Type B pancreatic cell (in vitro differentiated cells): Measurements from ENCODE around the gene ZNF487. TPM values are rescaled to one million over a fixed set of nuclear protein-coding genes. Genes with fewer than 3 reads are reported as not detected.
A peak's percentile ranks its signal among the peaks of the same experiment; 100 is the strongest.
"Not testable (repeated sequence)": the region's sequence is repeated elsewhere in the genome, so short reads cannot be mapped to it uniquely, and the experiment has no call there.

Source experiments
- DNase-seq: peaks from one replicate; pipeline ENCODE4 v3.0.0; 2021; ENCODE audit warnings: mixed read lengths; ENCODE audit not compliant: unreplicated experiment; ENCODE audit errors: extremely low spot score
- H3K27ac Mint-ChIP-seq: 2 replicates; pipeline ENCODE4 v1.8.0; 2021; ENCODE audit warnings: mild to moderate bottlenecking, mixed read lengths
- H3K27me3 Mint-ChIP-seq: 2 replicates; pipeline ENCODE4 v1.8.0; 2021; ENCODE audit warnings: mixed read lengths
- H3K36me3 Mint-ChIP-seq: 2 replicates; pipeline ENCODE4 v1.8.0; 2021; ENCODE audit warnings: mixed read lengths
- H3K4me1 Mint-ChIP-seq: one replicate; pipeline ENCODE4 v1.8.0; 2021; ENCODE audit warnings: mixed read lengths; ENCODE audit not compliant: unreplicated experiment
- H3K4me3 Mint-ChIP-seq: 2 replicates; pipeline ENCODE4 v1.8.0; 2021; ENCODE audit warnings: mild to moderate bottlenecking, mixed read lengths
- H3K9me3 Mint-ChIP-seq: 2 replicates; pipeline ENCODE4 v1.8.0; 2021; ENCODE audit warnings: mixed read lengths
- CTCF ChIP-seq: fragments of 200-600 bp; sonication (generic); conservative IDR thresholded peaks from 2 replicates; pipeline ENCODE4 v1.5.0; 2021; ENCODE audit warnings: antibody characterized with exemption, mild to moderate bottlenecking
- total RNA-seq: library from RNA; stranded (reverse); gene quantifications from 2 replicates; pipeline ENCODE4 v1.2.1, GENCODE V29; 2021; ENCODE audit warnings: low replicate concordance

ZNF487 gene
- total RNA-seq, 1 donor from 2014 or later: 6.4 TPM

- TF ChIP-seq CTCF: no peak
- peak overlapping the region; percentile 94 for H3K27ac Mint-ChIP-seq
- H3K4me1 Mint-ChIP-seq: peaks cover 6% of the 10 kb centered on the region
- peak overlapping the region; percentile 88 for H3K4me3 Mint-ChIP-seq
- no peaks in the 10 kb centered on the region for H3K27me3 Mint-ChIP-seq
- peaks cover 4% of the 10 kb centered on the region for H3K9me3 Mint-ChIP-seq
- DNase-seq: no peak
- H3K36me3 Mint-ChIP-seq: no peaks in the 10 kb centered on the region
These were observed 15.8 kb upstream of the ZNF487 start for GRCh38 chr10:43421201-43421507.

DNA sequence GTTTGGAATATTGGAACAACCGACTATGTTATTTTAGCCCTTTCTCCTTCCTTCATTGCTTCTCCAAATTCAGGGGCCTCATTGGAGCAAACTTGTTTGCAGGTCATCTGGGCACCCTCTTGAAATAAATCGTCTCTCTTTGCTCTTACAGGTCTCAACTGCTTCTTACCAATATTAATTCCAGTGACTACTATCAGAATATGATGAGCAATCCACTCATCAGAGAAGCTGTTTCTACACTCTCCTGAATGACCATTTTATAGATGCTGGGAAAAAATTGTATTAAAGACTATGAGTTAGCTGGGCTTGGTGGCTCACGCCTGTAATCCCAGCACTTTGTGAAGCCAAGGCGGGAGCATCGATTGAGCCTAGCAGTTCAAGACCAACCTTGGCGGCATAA lies 15.4 kb upstream of the ZNF487 start:
- no peaks in the 10 kb centered on the region for H3K36me3 Mint-ChIP-seq
- peaks cover 4% of the 10 kb centered on the region for H3K9me3 Mint-ChIP-seq
- DNase-seq: no peak
- peaks cover 6% of the 10 kb centered on the region for H3K4me1 Mint-ChIP-seq
- no peaks in the 10 kb centered on the region for H3K27me3 Mint-ChIP-seq
- H3K4me3 Mint-ChIP-seq: peak overlapping the region; percentile 59
- peak overlapping the region; percentile 40 for H3K27ac Mint-ChIP-seq
- TF ChIP-seq CTCF: no peak

DNA sequence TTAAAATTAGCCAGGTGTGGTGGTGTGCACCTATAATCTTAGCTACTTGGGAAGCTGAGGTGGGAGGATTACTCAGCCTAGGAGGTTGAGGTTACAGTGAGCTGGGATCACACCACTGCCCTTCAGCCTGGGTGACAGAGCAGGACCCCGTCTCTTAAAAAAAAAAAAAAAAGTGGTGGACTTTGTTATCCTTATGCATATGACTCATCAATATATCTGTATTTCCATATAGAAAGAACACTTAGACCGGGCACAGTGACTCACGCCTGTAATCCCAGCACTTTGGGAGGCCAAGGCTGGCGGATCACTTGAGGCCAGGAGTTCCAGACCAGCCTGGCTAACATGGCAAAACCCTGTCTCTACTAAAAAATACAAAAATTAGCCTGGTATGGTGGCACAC lies 15.0 kb upstream of the ZNF487 start:
- not testable (repeated sequence) for H3K9me3 Mint-ChIP-seq, DNase-seq, H3K36me3 Mint-ChIP-seq, H3K4me1 Mint-ChIP-seq, H3K4me3 Mint-ChIP-seq, H3K27me3 Mint-ChIP-seq
- peak overlapping the region; percentile 40 for H3K27ac Mint-ChIP-seq

GRCh38 chr10:43424416-43424815 lies 12.5 kb upstream of the ZNF487 start:
- TF ChIP-seq CTCF: no peak

DNA sequence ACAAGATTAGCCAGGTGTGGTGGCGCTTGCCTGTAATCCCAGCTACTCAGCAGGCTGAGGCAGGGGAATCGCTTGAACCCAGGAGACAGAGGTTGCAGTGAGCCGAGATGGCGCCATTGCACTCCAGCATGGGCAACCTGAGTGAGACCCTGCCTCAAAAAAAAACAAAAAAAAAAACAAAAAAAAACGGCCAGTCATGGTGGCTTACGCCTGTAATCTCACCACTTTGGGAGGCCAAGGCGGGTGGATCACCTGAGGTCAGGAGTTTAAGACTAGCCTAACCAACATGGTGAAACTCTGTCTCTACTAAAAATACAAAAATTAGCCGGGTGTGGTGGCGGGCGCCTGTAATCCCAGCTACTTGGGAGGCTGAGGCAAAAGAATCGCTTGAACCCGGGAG lies 10.4 kb upstream of the ZNF487 start:
- not testable (repeated sequence) for H3K27ac Mint-ChIP-seq, H3K36me3 Mint-ChIP-seq, H3K27me3 Mint-ChIP-seq, H3K9me3 Mint-ChIP-seq, H3K4me3 Mint-ChIP-seq, H3K4me1 Mint-ChIP-seq, DNase-seq

More at GRCh38 chr10:43424416-43424815, 12.5 kb upstream of the ZNF487 start:
- H3K27ac Mint-ChIP-seq: no peak overlapping the region
- DNase-seq: no peak
- peaks cover 4% of the 10 kb centered on the region for H3K9me3 Mint-ChIP-seq
- H3K4me1 Mint-ChIP-seq: peaks cover 6% of the 10 kb centered on the region
- no peak overlapping the region for H3K4me3 Mint-ChIP-seq
- no peaks in the 10 kb centered on the region for H3K27me3 Mint-ChIP-seq
- H3K36me3 Mint-ChIP-seq: no peaks in the 10 kb centered on the region

GRCh38 chr10:43427166-43427825 lies 9.6 kb upstream of the ZNF487 start:
- DNase-seq: no peak
- no peaks in the 10 kb centered on the region for H3K36me3 Mint-ChIP-seq
- peaks cover 4% of the 10 kb centered on the region for H3K9me3 Mint-ChIP-seq
- TF ChIP-seq CTCF: no peak
- H3K4me1 Mint-ChIP-seq: peaks cover 6% of the 10 kb centered on the region
- no peaks in the 10 kb centered on the region for H3K27me3 Mint-ChIP-seq
- no peak overlapping the region for H3K27ac Mint-ChIP-seq
- no peak overlapping the region for H3K4me3 Mint-ChIP-seq
